ENCODE results near the gene CCDC91. TPM values are rescaled to one million over a fixed set of nuclear protein-coding genes. Genes with fewer than 3 reads are reported as not detected.

The CCDC91 gene
- total RNA-seq, 1 donor from 2014 or later: 30.2 TPM

DNA sequence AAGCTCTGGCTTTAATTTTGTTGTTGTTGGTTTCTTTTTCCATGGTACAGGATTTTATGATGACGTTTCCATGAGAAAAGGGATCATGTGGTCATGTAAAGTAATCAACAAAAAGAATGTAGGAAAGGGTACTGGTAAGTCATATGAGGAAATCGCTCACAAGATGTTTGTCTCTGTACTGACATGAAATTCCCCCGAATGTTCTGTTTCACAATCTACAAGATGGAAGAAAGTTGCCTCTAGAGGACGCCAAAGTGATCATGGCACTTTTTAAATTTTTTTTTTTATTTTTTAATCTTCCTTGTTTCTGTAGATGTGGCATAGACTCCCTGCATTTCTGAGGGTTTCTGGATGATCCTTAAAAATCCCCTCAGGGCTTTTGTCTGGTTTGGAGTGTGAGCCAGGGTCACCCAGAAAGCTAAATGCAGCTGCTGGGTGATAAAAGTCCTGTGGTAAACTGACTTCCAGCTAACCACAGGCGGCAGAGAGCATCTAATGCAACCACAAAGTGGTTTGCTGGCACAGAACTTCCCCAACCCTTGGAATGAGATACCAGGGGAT lies 393.5 kb downstream of the CCDC91 start:
- no peaks in the 10 kb centered on the region for H3K36me3 ChIP-seq
- TF ChIP-seq, protein P1, sequence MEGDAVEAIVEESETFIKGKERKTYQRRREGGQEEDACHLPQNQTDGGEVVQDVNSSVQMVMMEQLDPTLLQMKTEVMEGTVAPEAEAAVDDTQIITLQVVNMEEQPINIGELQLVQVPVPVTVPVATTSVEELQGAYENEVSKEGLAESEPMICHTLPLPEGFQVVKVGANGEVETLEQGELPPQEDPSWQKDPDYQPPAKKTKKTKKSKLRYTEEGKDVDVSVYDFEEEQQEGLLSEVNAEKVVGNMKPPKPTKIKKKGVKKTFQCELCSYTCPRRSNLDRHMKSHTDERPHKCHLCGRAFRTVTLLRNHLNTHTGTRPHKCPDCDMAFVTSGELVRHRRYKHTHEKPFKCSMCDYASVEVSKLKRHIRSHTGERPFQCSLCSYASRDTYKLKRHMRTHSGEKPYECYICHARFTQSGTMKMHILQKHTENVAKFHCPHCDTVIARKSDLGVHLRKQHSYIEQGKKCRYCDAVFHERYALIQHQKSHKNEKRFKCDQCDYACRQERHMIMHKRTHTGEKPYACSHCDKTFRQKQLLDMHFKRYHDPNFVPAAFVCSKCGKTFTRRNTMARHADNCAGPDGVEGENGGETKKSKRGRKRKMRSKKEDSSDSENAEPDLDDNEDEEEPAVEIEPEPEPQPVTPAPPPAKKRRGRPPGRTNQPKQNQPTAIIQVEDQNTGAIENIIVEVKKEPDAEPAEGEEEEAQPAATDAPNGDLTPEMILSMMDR (IDR thresholded peaks at IDR 0.05): no peak
- no peak overlapping the region for H3K27ac ChIP-seq
- no peaks in the 10 kb centered on the region for H3K4me1 ChIP-seq
- no peak for ATAC-seq
- DNase-seq: no peak
- no peaks in the 10 kb centered on the region for H3K9me3 ChIP-seq
- H3K4me3 ChIP-seq: no peak overlapping the region
- H3K27me3 ChIP-seq (ENCODE audit: low read depth): no peaks in the 10 kb centered on the region
- intact Hi-C loops (cut with DNase I): no loop called here

DNA sequence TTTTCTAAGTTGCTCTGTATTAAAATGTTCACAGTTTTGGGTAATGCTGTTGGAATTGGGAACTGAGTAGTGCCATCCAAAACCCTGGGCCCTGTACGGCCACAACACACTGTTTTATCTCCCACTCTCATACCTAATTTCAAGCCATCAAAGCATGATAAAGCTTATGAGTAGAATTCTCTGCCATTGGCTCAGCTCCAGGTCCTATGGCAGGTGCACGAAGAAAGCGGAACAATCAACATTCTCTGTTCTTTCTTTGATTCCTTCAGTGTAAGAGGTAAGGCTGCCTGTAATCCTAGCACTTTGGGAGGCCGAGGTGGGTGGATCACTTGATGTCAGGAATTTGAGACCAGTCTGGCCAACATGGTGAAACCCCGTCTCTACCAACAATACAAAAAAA lies 394.9 kb downstream of the CCDC91 start:
- Histone ChIP-seq H3K27me3 (ENCODE audit: low read depth) (no peaks in the 10 kb centered on the region), H3K9me3 (no peaks in the 10 kb centered on the region), H3K27ac (no peak overlapping the region), H3K4me3 (no peak overlapping the region), H3K4me1 (no peaks in the 10 kb centered on the region), H3K36me3 (no peaks in the 10 kb centered on the region)
- DNase-seq (no peak), ATAC-seq (no peak)
- TF ChIP-seq, protein P1 (IDR thresholded peaks at IDR 0.05): no peak
- intact Hi-C loops (cut with DNase I): no loop called here

DNA sequence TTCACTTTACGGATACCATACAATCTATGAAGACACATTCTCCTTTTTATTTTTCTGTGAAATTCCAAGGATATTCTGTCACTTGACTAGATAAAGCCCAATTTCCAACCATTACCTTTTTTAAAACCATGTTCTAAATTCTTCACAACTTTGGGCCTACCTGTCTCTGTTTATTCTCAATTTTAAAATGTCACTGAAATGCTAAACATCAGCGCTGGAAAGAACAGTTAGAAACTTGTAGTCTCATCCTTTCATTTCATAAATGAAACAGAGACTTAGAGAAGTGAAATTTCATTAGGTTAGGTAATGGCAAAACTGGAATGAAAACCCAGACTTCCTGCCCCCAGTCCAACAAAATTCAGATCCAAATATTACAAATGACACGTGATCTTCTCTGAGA lies 396.2 kb downstream of the CCDC91 start:
- TF ChIP-seq, protein P1 (IDR thresholded peaks at IDR 0.05): no peak
- H3K4me3 ChIP-seq: no peak overlapping the region
- H3K27ac ChIP-seq: no peak overlapping the region
- no peak for ATAC-seq
- no peaks in the 10 kb centered on the region for H3K36me3 ChIP-seq
- no peaks in the 10 kb centered on the region for H3K27me3 ChIP-seq (ENCODE audit: low read depth)
- DNase-seq: no peak
- no peaks in the 10 kb centered on the region for H3K9me3 ChIP-seq
- intact Hi-C loops (cut with DNase I): no loop called here
- H3K4me1 ChIP-seq: no peaks in the 10 kb centered on the region

DNA sequence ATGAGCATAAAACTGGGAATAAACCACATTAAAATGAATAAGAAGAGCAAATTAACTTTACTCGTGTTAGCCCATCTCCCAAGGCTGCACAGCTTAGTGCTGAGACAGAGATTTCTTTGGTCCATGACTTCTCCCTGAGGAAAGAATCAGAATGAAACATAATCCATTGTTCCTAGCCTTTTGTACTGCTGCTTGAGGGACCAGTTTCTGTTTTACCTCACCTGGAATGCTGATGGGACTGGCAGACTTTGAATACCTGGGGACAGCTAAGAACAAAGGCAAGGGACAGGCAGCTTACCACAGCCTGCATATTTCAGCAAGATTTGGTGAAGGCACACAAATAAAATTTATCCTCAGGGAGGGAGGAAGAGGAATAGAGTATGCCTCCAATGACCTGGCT lies 401.6 kb downstream of the CCDC91 start:
- no peak overlapping the region for H3K4me3 ChIP-seq
- no peak for ATAC-seq
- TF ChIP-seq, protein P1 (IDR thresholded peaks at IDR 0.05): no peak
- no peak overlapping the region for H3K27ac ChIP-seq
- H3K9me3 ChIP-seq: peaks cover 10% of the 10 kb centered on the region
- intact Hi-C loops (cut with DNase I): no loop called here
- no peaks in the 10 kb centered on the region for H3K4me1 ChIP-seq
- H3K36me3 ChIP-seq: no peaks in the 10 kb centered on the region
- no peak for DNase-seq
- H3K27me3 ChIP-seq (ENCODE audit: low read depth): no peaks in the 10 kb centered on the region

Other genes with a start within 250 kb of the CCDC91 start
- 0.21 TPM for gene PTHLH, start 217.7 kb upstream of the CCDC91 start, total RNA-seq